Ishikawa (cell line): ENCODE data around the gene EPB41.

ENCODE experiments used
- CEBPB ChIP-seq: IDR thresholded peaks from 2 replicates; pipeline ENCODE4 v1.6.1; 2012
- CREB1 ChIP-seq: IDR thresholded peaks from 2 replicates; pipeline ENCODE4 v1.6.1; 2012; ENCODE audit warnings: low read depth
- EGR1 ChIP-seq: IDR thresholded peaks from 2 replicates; pipeline ENCODE4 v1.6.1; 2012
- EP300 ChIP-seq: IDR thresholded peaks from 2 replicates; pipeline ENCODE4 v1.6.1; 2012; ENCODE audit warnings: borderline replicate concordance
- FOXM1 ChIP-seq: IDR thresholded peaks from 2 replicates; pipeline ENCODE4 v1.6.1; 2012; ENCODE audit warnings: low read depth, borderline replicate concordance
- NFIC ChIP-seq: IDR thresholded peaks from 2 replicates; pipeline ENCODE4 v1.6.1; 2012
- RAD21 ChIP-seq: IDR thresholded peaks from 2 replicates; pipeline ENCODE4 v1.6.1; 2012; ENCODE audit warnings: low read depth
- REST ChIP-seq: IDR thresholded peaks from 2 replicates; pipeline ENCODE4 v1.6.1; 2012; ENCODE audit warnings: low read depth, mild to moderate bottlenecking
- TAF1 ChIP-seq: IDR thresholded peaks from 2 replicates; pipeline ENCODE4 v1.6.1; 2012; ENCODE audit warnings: low read depth, mild to moderate bottlenecking
- TCF12 ChIP-seq: IDR thresholded peaks from 2 replicates; pipeline ENCODE4 v1.6.1; 2012; ENCODE audit warnings: low read depth
- TEAD4 ChIP-seq: IDR thresholded peaks from 2 replicates; pipeline ENCODE4 v1.6.1; 2012
- USF1 ChIP-seq: IDR thresholded peaks from 2 replicates; pipeline ENCODE4 v1.6.1; 2012
- YY1 ChIP-seq: IDR thresholded peaks from 2 replicates; pipeline ENCODE4 v1.6.1; 2012; ENCODE audit warnings: low read depth
- ZBTB7A ChIP-seq: IDR thresholded peaks from 2 replicates; pipeline ENCODE4 v1.6.1; 2012; ENCODE audit warnings: low read depth
- TF ChIP-seq, protein P1 (sequence below): IDR thresholded peaks from 2 replicates; pipeline ENCODE4 v1.6.1; 2012

EPB41 gene

DNA sequence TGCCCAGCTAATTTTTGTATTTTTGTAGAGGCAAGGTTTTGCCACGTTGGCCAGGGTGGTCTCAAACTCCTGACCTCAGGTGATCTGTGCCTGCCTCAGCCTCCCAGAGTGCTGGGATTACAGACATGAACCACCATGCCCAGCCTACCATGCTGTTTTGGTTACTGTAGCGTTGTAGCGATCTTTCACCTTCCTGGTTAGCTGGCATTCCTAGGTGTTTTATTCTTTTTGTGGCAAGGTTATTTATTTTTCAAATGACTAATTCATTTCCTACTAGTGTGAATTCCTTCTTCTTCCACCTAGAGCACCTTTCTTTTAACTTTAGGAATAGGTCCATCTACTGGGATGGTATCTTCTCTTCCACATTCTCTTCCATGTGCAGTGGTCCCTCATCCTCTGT lies 180.1 kb downstream of the EPB41 start:
- TF ChIP-seq REST = no peak
- TF ChIP-seq NFIC = no peak
- TF ChIP-seq, protein P1, sequence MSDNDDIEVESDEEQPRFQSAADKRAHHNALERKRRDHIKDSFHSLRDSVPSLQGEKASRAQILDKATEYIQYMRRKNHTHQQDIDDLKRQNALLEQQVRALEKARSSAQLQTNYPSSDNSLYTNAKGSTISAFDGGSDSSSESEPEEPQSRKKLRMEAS = no peak
- no peak for TF ChIP-seq YY1
- no peak for TF ChIP-seq TCF12
- TF ChIP-seq EP300 = no peak
- TF ChIP-seq ZBTB7A = no peak
- TF ChIP-seq USF1 = no peak
- no peak for TF ChIP-seq RAD21
- no peak for TF ChIP-seq EGR1

- TF ChIP-seq, protein P1 = no peak
- TF ChIP-seq TAF1 (no peak), REST (no peak)
Observed at GRCh38 chr1:29094954-29095353, 180.6 kb downstream of the EPB41 start.

DNA sequence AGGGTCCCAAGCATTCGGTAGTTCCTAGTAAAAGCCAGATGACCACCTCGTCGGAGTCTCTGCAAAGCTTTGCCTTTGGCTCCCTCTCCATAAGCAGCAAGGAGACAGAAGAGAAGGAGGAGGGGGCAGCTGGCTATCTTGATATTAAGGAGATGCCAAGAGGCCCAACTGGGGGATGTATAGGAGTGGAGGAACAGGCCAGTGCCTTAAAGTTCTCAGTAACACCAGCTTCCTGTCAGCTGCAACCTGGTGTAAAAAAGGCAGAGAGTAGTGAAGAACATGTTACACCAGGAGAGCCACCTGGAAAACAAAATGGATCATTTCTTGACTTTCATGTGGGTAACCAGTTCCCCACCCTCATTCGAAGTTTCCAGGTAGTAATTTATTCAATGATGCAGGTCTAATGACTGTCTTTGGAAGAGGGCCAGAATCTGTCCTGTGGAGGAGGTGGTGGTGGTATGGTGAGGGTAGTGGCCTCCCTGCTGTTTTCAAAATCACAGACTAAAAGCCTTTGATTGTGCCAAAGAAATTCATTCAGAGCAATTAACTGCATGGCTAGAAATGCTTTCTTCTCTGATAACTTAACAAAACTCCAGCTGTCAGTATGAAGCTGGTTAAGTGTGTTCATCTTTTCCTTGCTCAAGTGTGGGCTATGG lies 182.0 kb downstream of the EPB41 start:
- TF ChIP-seq YY1 (no peak), EP300 (peak; percentile 64; the same call in 1 of the 2 replicates), ZBTB7A (no peak), TCF12 (peak; percentile 94), NFIC (peak; percentile 100), TEAD4 (peak; percentile 78), RAD21 (no peak), CEBPB (no peak; the same call in 1 of the 2 replicates), TAF1 (no peak), FOXM1 (peak; percentile 58; the same call in 1 of the 2 replicates)
- TF ChIP-seq, protein P1 = 0 out of 2 replicates have a peak, but pooled peaks have one; percentile 21

GRCh38 chr1:29099286-29099685 lies 184.9 kb downstream of the EPB41 start:
- TF ChIP-seq CREB1 (no peak), YY1 (no peak), EGR1 (no peak), REST (no peak), USF1 (no peak)

GRCh38 chr1:29100487-29100886 lies 186.1 kb downstream of the EPB41 start:
- TF ChIP-seq CEBPB = no peak
